H9 (cell line): ENCODE measurements around the gene KBTBD3. TPM values are rescaled to one million over a fixed set of nuclear protein-coding genes. Genes with fewer than 3 reads are reported as not detected.

Experiments
- DNase-seq: peaks from one replicate; pipeline ENCODE4 v3.0.0-alpha.2; 2017
- H2AFZ ChIP-seq: one replicate; pipeline ENCODE4 v1.6.1; 2013; ENCODE audit warnings: mild to moderate bottlenecking, low read length, control low read depth, moderate library complexity
- H2AK5ac ChIP-seq: 2 replicates; pipeline ENCODE4 v1.6.1; 2013; ENCODE audit warnings: low read length, control low read depth, mixed read lengths; ENCODE audit not compliant: insufficient read length
- H2BK120ac ChIP-seq: one replicate; pipeline ENCODE4 v1.6.1; 2013; ENCODE audit warnings: low read depth, mild to moderate bottlenecking, low read length, control low read depth, inconsistent platforms; ENCODE audit not compliant: poor library complexity, severe bottlenecking
- H2BK12ac ChIP-seq: 2 replicates; pipeline ENCODE4 v1.6.1; 2013; ENCODE audit warnings: low read length, control low read depth, mixed read lengths, low read depth; ENCODE audit not compliant: insufficient read length
- H2BK15ac ChIP-seq: 2 replicates; pipeline ENCODE4 v1.6.1; 2013; ENCODE audit warnings: low read depth, low read length, control low read depth
- H2BK20ac ChIP-seq: one replicate; pipeline ENCODE4 v1.6.1; 2013; ENCODE audit warnings: low read depth, mild to moderate bottlenecking, low read length, control low read depth, inconsistent platforms; ENCODE audit not compliant: poor library complexity, severe bottlenecking
- H2BK5ac ChIP-seq: 2 replicates; pipeline ENCODE4 v1.6.1; 2013; ENCODE audit warnings: low read length, control low read depth, mixed read lengths; ENCODE audit not compliant: insufficient read length
- H3K14ac ChIP-seq: 2 replicates; pipeline ENCODE4 v1.6.1; 2013; ENCODE audit warnings: low read length, control low read depth; ENCODE audit not compliant: insufficient read depth
- H3K18ac ChIP-seq: 2 replicates; pipeline ENCODE4 v1.6.1; 2013; ENCODE audit warnings: low read depth, mild to moderate bottlenecking, mixed read lengths, low read length, control low read depth; ENCODE audit not compliant: insufficient read length
- H3K23ac ChIP-seq: 2 replicates; pipeline ENCODE4 v1.6.1; 2013; ENCODE audit warnings: low read length, control low read depth, mixed read lengths, low read depth; ENCODE audit not compliant: insufficient read length
- H3K23me2 ChIP-seq: 2 replicates; pipeline ENCODE4 v1.6.1; 2013; ENCODE audit warnings: low read depth, mild to moderate bottlenecking, mixed read lengths, low read length, control low read depth; ENCODE audit not compliant: insufficient read length, poor library complexity, severe bottlenecking
- H3K27ac ChIP-seq: 2 replicates; pipeline ENCODE4 v1.5.1; 2013; ENCODE audit warnings: low read length, control low read depth, mixed read lengths, low read depth; ENCODE audit not compliant: insufficient read length
- H3K27me3 ChIP-seq: 2 replicates; pipeline ENCODE4 v1.6.1; 2013; ENCODE audit warnings: low read length, control low read depth, inconsistent platforms; ENCODE audit not compliant: insufficient read depth
- H3K4ac ChIP-seq: 2 replicates; pipeline ENCODE4 v1.6.1; 2013; ENCODE audit warnings: low read depth, mild to moderate bottlenecking, control low read depth, inconsistent platforms, low read length, moderate library complexity
- H3K4me1 ChIP-seq: 2 replicates; pipeline ENCODE4 v1.6.1; 2013; ENCODE audit warnings: low read length, control low read depth, inconsistent platforms; ENCODE audit not compliant: insufficient read depth
- H3K4me2 ChIP-seq: 2 replicates; pipeline ENCODE4 v1.6.1; 2013; ENCODE audit warnings: low read length, control low read depth, mixed read lengths; ENCODE audit not compliant: insufficient read length, insufficient read depth
- H3K56ac ChIP-seq: 2 replicates; pipeline ENCODE4 v1.6.1; 2013; ENCODE audit warnings: low read depth, mild to moderate bottlenecking, mixed read lengths, low read length, control low read depth; ENCODE audit not compliant: insufficient read length
- H3K79me1 ChIP-seq: 2 replicates; pipeline ENCODE4 v1.6.1; 2013; ENCODE audit warnings: low read depth, mild to moderate bottlenecking, moderate library complexity, low read length, control low read depth, inconsistent platforms; ENCODE audit not compliant: insufficient read depth, poor library complexity, severe bottlenecking
- H3K79me2 ChIP-seq: 2 replicates; pipeline ENCODE4 v1.6.1; 2013; ENCODE audit warnings: low read length, control low read depth, inconsistent platforms; ENCODE audit not compliant: insufficient read depth
- H3K9ac ChIP-seq: 2 replicates; pipeline ENCODE4 v1.6.1; 2013; ENCODE audit warnings: low read length, control low read depth, mixed read lengths; ENCODE audit not compliant: insufficient read length; ENCODE audit errors: extremely low read depth
- H3K9me3 ChIP-seq: one replicate; pipeline ENCODE4 v1.6.1; 2013; ENCODE audit warnings: low read depth, low read length, inconsistent platforms; ENCODE audit not compliant: control insufficient read depth
- H3T11ph ChIP-seq: one replicate; pipeline ENCODE4 v1.6.1; 2013; ENCODE audit warnings: mild to moderate bottlenecking, low read length, control low read depth, inconsistent platforms
- H4K20me1 ChIP-seq: one replicate; pipeline ENCODE4 v1.6.1; 2013; ENCODE audit not compliant: control insufficient read depth, insufficient read length, insufficient read depth
- H4K5ac ChIP-seq: 2 replicates; pipeline ENCODE4 v1.6.1; 2013; ENCODE audit warnings: low read depth, mild to moderate bottlenecking, mixed read lengths, low read length, control low read depth; ENCODE audit not compliant: insufficient read length
- H4K8ac ChIP-seq: replicated peaks from 2 replicates; pipeline ENCODE4 v1.6.1; 2013; ENCODE audit warnings: low read length, control low read depth, mixed read lengths, low read depth; ENCODE audit not compliant: insufficient read length
- H4K91ac ChIP-seq: 2 replicates; pipeline ENCODE4 v1.6.1; 2013; ENCODE audit warnings: low read depth, mild to moderate bottlenecking, moderate library complexity, mixed read lengths, low read length, control low read depth; ENCODE audit not compliant: insufficient read length
- H3K27ac Mint-ChIP-seq, 3 experiments: 2 replicates in 2 of 3; 3 replicates in 1 of 3; pipeline ENCODE4 v1.8.0; 2020 to 2021; ENCODE audit warnings: mixed read lengths in 3 of 3, mild to moderate bottlenecking in 1 of 3, moderate library complexity in 1 of 3
- H3K27me3 Mint-ChIP-seq: 2 replicates; pipeline ENCODE4 v1.8.0; 2021; ENCODE audit warnings: low read depth, mild to moderate bottlenecking, moderate library complexity, mixed read lengths
- H3K36me3 Mint-ChIP-seq, 3 experiments: 2 replicates in 2 of 3; 3 replicates in 1 of 3; pipeline ENCODE4 v1.8.0; 2020 to 2021; ENCODE audit warnings: low read depth in 3 of 3, mixed read lengths in 3 of 3; ENCODE audit not compliant: insufficient read depth in 1 of 3
- H3K4me1 Mint-ChIP-seq, 2 experiments: 2 replicates each; pipeline ENCODE4 v1.8.0; 2020; ENCODE audit warnings: mixed read lengths in 2 of 2
- H3K4me3 Mint-ChIP-seq, 2 experiments: 2 replicates in 1 of 2; 3 replicates in 1 of 2; pipeline ENCODE4 v1.8.0; 2020 to 2021; ENCODE audit warnings: mild to moderate bottlenecking in 2 of 2, mixed read lengths in 2 of 2, moderate library complexity in 1 of 2
- H3K9me3 Mint-ChIP-seq, 2 experiments: 2 replicates in 1 of 2; 3 replicates in 1 of 2; pipeline ENCODE4 v1.8.0; 2020; ENCODE audit warnings: mild to moderate bottlenecking in 2 of 2, mixed read lengths in 2 of 2, moderate library complexity in 1 of 2
- total RNA-seq: library from RNA; stranded (reverse); gene quantifications from 2 replicates; pipeline ENCODE4 v1.2.1, GENCODE V29; 2021
- TF ChIP-seq, protein P1 (sequence below): fragments of 200-600 bp; sonication (generic); conservative IDR thresholded peaks from 3 replicates; pipeline ENCODE4 v1.8.0; 2021; ENCODE audit warnings: antibody characterized with exemption, mild to moderate bottlenecking

Gene KBTBD3
- total RNA-seq, 1 experiment from 2014 or later: 2.4 TPM

DNA sequence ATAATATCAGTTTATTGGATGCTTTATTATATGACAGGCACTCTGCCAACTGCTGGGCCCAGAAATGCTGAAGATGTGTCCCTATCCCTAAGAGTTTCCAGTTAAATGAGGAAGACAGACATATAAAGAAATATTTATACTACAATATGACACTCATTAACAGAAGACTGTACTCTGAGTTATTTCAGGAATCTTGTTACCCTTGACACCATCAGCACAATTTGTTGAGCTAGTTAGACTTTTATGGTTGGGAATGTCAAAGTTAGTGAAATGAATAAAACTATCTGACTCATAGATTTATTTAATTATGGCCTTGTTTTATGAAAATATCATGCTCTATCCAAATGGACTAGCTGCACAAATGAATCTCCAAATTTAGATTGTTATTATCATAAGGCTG is 29.5 kb downstream of the KBTBD3 start:
- no peak overlapping the region for H3K4me3 Mint-ChIP-seq
- Histone ChIP-seq H4K91ac (no peak overlapping the region), H3T11ph (no peak overlapping the region), H3K4me1 (no peaks in the 10 kb centered on the region), H2AFZ (no peak overlapping the region), H3K27ac (no peak overlapping the region), H3K79me1 (no peaks in the 10 kb centered on the region), H3K14ac (no peak overlapping the region), H4K20me1 (no peaks in the 10 kb centered on the region), H3K4ac (no peak overlapping the region), H3K79me2 (no peaks in the 10 kb centered on the region), H2BK15ac (no peak overlapping the region), H2BK12ac (no peak overlapping the region), H3K9me3 (no peaks in the 10 kb centered on the region), H3K23ac (no peak overlapping the region), H3K18ac (no peak overlapping the region), H3K27me3 (no peaks in the 10 kb centered on the region), H4K8ac (no peak overlapping the region), H2BK5ac (no peak overlapping the region), H2AK5ac (no peak overlapping the region), H3K23me2 (no peaks in the 10 kb centered on the region), H3K56ac (no peak overlapping the region), H3K9ac (no peak overlapping the region), H3K4me2 (no peak overlapping the region), H2BK20ac (no peak overlapping the region), H2BK120ac (no peak overlapping the region), H4K5ac (no peak overlapping the region)
- no peaks in the 10 kb centered on the region for H3K36me3 Mint-ChIP-seq
- TF ChIP-seq, protein P1, sequence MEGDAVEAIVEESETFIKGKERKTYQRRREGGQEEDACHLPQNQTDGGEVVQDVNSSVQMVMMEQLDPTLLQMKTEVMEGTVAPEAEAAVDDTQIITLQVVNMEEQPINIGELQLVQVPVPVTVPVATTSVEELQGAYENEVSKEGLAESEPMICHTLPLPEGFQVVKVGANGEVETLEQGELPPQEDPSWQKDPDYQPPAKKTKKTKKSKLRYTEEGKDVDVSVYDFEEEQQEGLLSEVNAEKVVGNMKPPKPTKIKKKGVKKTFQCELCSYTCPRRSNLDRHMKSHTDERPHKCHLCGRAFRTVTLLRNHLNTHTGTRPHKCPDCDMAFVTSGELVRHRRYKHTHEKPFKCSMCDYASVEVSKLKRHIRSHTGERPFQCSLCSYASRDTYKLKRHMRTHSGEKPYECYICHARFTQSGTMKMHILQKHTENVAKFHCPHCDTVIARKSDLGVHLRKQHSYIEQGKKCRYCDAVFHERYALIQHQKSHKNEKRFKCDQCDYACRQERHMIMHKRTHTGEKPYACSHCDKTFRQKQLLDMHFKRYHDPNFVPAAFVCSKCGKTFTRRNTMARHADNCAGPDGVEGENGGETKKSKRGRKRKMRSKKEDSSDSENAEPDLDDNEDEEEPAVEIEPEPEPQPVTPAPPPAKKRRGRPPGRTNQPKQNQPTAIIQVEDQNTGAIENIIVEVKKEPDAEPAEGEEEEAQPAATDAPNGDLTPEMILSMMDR: no peak
- no peaks in the 10 kb centered on the region for H3K27me3 Mint-ChIP-seq
- no peak for DNase-seq
- no peak overlapping the region for H3K27ac Mint-ChIP-seq
- peaks cover 2 to 3% of the 10 kb centered on the region in 2 experiments; a peak in 2 of 4 replicates for H3K4me1 Mint-ChIP-seq
- no peaks in the 10 kb centered on the region for H3K9me3 Mint-ChIP-seq
